GM12872 (cell line): ENCODE measurements around the gene BLID.

Experiments used
- CTCF ChIP-seq: IDR thresholded peaks from 3 replicates; pipeline ENCODE4 v1.5.1; 2011; ENCODE audit warnings: low read depth, mild to moderate bottlenecking, low read length, moderate library complexity; ENCODE audit not compliant: insufficient read depth

Gene BLID

GRCh38 chr11:122076512-122077120 is 39.4 kb downstream of the BLID start:
- no peak for TF ChIP-seq CTCF

- TF ChIP-seq CTCF: no peak
These were observed 41.0 kb downstream of the BLID start for GRCh38 chr11:122075016-122075415.

GRCh38 chr11:122074022-122074421 is 42.0 kb downstream of the BLID start:
- no peak for TF ChIP-seq CTCF

GRCh38 chr11:122071709-122072202 is 44.3 kb downstream of the BLID start:
- no peak for TF ChIP-seq CTCF

- no peak for TF ChIP-seq CTCF
These were observed 46.2 kb downstream of the BLID start for GRCh38 chr11:122069707-122070360.

- TF ChIP-seq CTCF: no peak
These were observed 47.2 kb downstream of the BLID start for GRCh38 chr11:122068837-122069236.

- TF ChIP-seq CTCF: no peak
These were observed 47.9 kb downstream of the BLID start for GRCh38 chr11:122068141-122068540.
